PC-3 (cell line): ENCODE measurements around the gene PLEKHG4. TPM values are rescaled to one million over a fixed set of nuclear protein-coding genes. Genes with fewer than 3 reads are reported as not detected.

ENCODE experiments used
- ATAC-seq: fragments of 200-7000 bp; cut with Tn5 transposase; 2 replicates; pipeline ENCODE4 v1.9.1; 2020; ENCODE audit warnings: mild to moderate bottlenecking, moderate library complexity
- BruUV-seq: library from RNA; stranded (reverse); fragments of 400-500 nt; replicated peaks from 2 replicates; lab custom pipeline; 2021; lab: Mats Ljungman, UMichigan
- CTCF ChIA-PET: fragments of 300-600 bp; sonication (Branson Sonifier 250); formaldehyde crosslinking; loops from one replicate; lab custom pipeline; 2022; ENCODE audit warnings: antibody characterized with exemption; lab: Charles Lee
- POLR2A ChIA-PET: fragments of 300-600 bp; sonication (Branson Sonifier 250); formaldehyde crosslinking; loops from one replicate; lab custom pipeline; 2022; ENCODE audit warnings: antibody characterized with exemption; ENCODE audit not compliant: unreplicated experiment; lab: Charles Lee
- DNase-seq: peaks from one replicate; pipeline ENCODE4 v3.0.0-alpha.2; 2015
- H2AFZ ChIP-seq: fragments of 300-600 bp; sonication (generic); 2 replicates; pipeline ENCODE4 v1.6.0; 2016; ENCODE audit warnings: antibody characterized with exemption, low read length
- H3F3A ChIP-seq: fragments of 300-600 bp; sonication (generic); one replicate; pipeline ENCODE4 v1.6.0; 2017; ENCODE audit warnings: antibody characterized with exemption, low read length, control low read depth, mild to moderate bottlenecking; ENCODE audit not compliant: unreplicated experiment
- H3K27ac ChIP-seq: fragments of 300-600 bp; sonication (generic); 2 replicates; pipeline ENCODE4 v1.5.1; 2016; ENCODE audit warnings: mild to moderate bottlenecking, low read length
- H3K27me3 ChIP-seq: fragments of 300-600 bp; sonication (generic); 2 replicates; pipeline ENCODE4 v1.6.1; 2016; ENCODE audit warnings: low read length, mixed read lengths
- H3K36me3 ChIP-seq: fragments of 300-600 bp; sonication (generic); 2 replicates; pipeline ENCODE4 v1.6.1; 2016; ENCODE audit warnings: low read depth, mixed run types, low read length, mixed read lengths
- H3K4me1 ChIP-seq: fragments of 300-600 bp; sonication (generic); 2 replicates; pipeline ENCODE4 v1.5.1; 2016; ENCODE audit warnings: low read length; ENCODE audit not compliant: insufficient read depth
- H3K4me2 ChIP-seq: fragments of 300-600 bp; sonication (generic); 2 replicates; pipeline ENCODE4 v1.6.0; 2016; ENCODE audit warnings: low read length
- H3K4me3 ChIP-seq: fragments of 300-600 bp; sonication (generic); 2 replicates; pipeline ENCODE4 v1.5.1; 2016; ENCODE audit warnings: mild to moderate bottlenecking, low read length, mixed read lengths
- H3K79me2 ChIP-seq: fragments of 300-600 bp; sonication (generic); 2 replicates; pipeline ENCODE4 v1.6.1; 2017; ENCODE audit warnings: low read length, mixed read lengths
- H3K9ac ChIP-seq: fragments of 300-600 bp; sonication (generic); 2 replicates; pipeline ENCODE4 v1.6.0; 2016; ENCODE audit warnings: mild to moderate bottlenecking, low read length
- H3K9me2 ChIP-seq: fragments of 300-600 bp; sonication (generic); replicated peaks from 2 replicates; pipeline ENCODE4 v1.6.1; 2016; ENCODE audit warnings: mixed run types, low read length, mixed read lengths
- H3K9me3 ChIP-seq: fragments of 300-600 bp; sonication (generic); 2 replicates; pipeline ENCODE4 v1.6.1; 2016; ENCODE audit warnings: low read length, mixed read lengths
- H4K20me1 ChIP-seq: fragments of 300-600 bp; sonication (generic); 2 replicates; pipeline ENCODE4 v1.6.1; 2016; ENCODE audit warnings: low read length, mixed read lengths
- EZH2 ChIP-seq: fragments of 300-600 bp; sonication (generic); IDR thresholded peaks from one replicate; pipeline ENCODE4 v1.6.1; 2017; ENCODE audit warnings: antibody characterized with exemption, mild to moderate bottlenecking, low read length; ENCODE audit not compliant: unreplicated experiment
- EZH2phosphoT487 ChIP-seq: fragments of 300-600 bp; sonication (generic); IDR thresholded peaks from 2 replicates; pipeline ENCODE4 v1.6.1; 2018; ENCODE audit warnings: mild to moderate bottlenecking, antibody characterized with exemption, low read length, borderline replicate concordance
- intact Hi-C: fragments of 100-400 bp; cut with micrococcal nuclease; formaldehyde crosslinking; loops from 2 replicates; pipeline ENCODE4 v1.9.0; 2023
- total RNA-seq: library from RNA; depleted of rRNA; stranded (reverse); fragments of >200 nt; gene quantifications from 2 replicates; pipeline ENCODE4 v1.2.3, GENCODE V29; 2014
- TF ChIP-seq, protein P1 (sequence below): fragments of 300-600 bp; sonication (generic); conservative IDR thresholded peaks from 2 replicates; pipeline ENCODE4 v1.5.1; 2017; ENCODE audit warnings: antibody characterized with exemption, low read depth, mild to moderate bottlenecking, low read length

The PLEKHG4 gene
- total RNA-seq, 1 experiment from 2014 or later, result 8.9 TPM

DNA sequence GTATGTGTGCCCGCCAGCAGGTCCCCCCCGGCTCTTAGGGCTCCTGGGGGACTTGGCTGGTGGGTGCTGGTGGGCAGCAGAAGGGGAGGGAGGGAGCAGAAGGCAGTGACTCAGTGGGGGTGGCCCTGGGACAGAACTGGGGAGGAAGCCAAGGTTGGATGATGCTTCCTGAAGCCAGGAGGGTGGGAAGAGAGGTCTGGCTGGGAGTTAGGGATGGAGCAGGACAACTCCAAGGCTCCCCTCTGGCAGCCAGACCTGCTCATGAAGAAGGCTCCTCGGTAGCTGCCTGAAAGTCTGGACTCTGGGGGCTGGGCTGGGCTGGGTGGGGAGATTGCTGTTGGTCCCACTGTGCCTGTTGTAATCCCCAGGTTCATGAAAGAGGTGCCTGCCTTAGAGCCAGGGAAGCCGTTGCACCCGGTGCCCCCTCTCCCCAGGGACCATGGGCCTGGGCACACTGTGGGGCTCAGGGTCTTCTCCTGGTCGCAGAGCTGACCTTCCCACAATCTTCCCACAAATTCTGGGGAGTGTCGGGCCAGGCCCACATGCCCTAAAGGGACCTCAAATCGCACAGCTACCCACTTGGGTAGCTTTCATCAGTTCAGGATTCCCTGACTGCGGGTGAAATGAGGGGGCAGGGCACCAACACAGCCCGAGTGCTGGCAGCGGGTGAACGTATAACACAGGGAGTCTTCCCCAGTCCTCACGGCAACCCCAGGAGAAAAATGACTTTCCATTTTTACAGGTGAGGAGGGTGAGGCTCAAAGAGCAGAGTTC lies 1.1 kb upstream of the PLEKHG4 start:
- peak overlapping the region; percentile 99 for H3K27ac ChIP-seq
- no peaks in the 10 kb centered on the region for H3K9me3 ChIP-seq
- H3K9ac ChIP-seq, result peak overlapping the region; percentile 86
- ChIA-PET POLR2A (no interaction called here), CTCF (interaction anchor here (1.3 kb wide), 1 partner anchor 18 kb away, joined by 8 read pairs; no protein-coding TSS in a partner anchor)
- peak; percentile 53 for ATAC-seq
- no peaks in the 10 kb centered on the region for H3F3A ChIP-seq
- peak overlapping the region; percentile 65; the same call in 1 of the 2 replicates for H2AFZ ChIP-seq
- no peaks in the 10 kb centered on the region for H3K9me2 ChIP-seq
- intact Hi-C loops, result loop anchor here (5.0 kb wide), 1 partner anchor 69 kb away; no protein-coding TSS in a partner anchor
- H3K4me1 ChIP-seq, result peaks cover 23% of the 10 kb centered on the region
- peak overlapping the region; percentile 71 for H3K4me3 ChIP-seq
- H3K36me3 ChIP-seq, result 0 out of 2 replicates have a peak, but pooled peaks cover 4% of the 10 kb centered on the region
- TF ChIP-seq, protein P1, sequence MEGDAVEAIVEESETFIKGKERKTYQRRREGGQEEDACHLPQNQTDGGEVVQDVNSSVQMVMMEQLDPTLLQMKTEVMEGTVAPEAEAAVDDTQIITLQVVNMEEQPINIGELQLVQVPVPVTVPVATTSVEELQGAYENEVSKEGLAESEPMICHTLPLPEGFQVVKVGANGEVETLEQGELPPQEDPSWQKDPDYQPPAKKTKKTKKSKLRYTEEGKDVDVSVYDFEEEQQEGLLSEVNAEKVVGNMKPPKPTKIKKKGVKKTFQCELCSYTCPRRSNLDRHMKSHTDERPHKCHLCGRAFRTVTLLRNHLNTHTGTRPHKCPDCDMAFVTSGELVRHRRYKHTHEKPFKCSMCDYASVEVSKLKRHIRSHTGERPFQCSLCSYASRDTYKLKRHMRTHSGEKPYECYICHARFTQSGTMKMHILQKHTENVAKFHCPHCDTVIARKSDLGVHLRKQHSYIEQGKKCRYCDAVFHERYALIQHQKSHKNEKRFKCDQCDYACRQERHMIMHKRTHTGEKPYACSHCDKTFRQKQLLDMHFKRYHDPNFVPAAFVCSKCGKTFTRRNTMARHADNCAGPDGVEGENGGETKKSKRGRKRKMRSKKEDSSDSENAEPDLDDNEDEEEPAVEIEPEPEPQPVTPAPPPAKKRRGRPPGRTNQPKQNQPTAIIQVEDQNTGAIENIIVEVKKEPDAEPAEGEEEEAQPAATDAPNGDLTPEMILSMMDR, result no peak
- TF ChIP-seq EZH2phosphoT487 (no peak), EZH2 (no peak)
- no TSS peak for BruUV-seq
- H3K79me2 ChIP-seq, result peaks cover 6% of the 10 kb centered on the region; the same call in 1 of the 2 replicates
- H3K4me2 ChIP-seq, result peak overlapping the region; percentile 92
- DNase-seq, result peak; percentile 72
- H4K20me1 ChIP-seq, result no peaks in the 10 kb centered on the region
- no peaks in the 10 kb centered on the region for H3K27me3 ChIP-seq

- Histone ChIP-seq H3F3A (no peaks in the 10 kb centered on the region), H2AFZ (peak overlapping the region; percentile 65), H4K20me1 (no peaks in the 10 kb centered on the region), H3K9me3 (no peaks in the 10 kb centered on the region), H3K27ac (peak overlapping the region; percentile 99), H3K27me3 (no peaks in the 10 kb centered on the region), H3K36me3 (0 out of 2 replicates have a peak, but pooled peaks cover 4% of the 10 kb centered on the region), H3K4me1 (peaks cover 23% of the 10 kb centered on the region), H3K4me2 (peak overlapping the region; percentile 92), H3K9me2 (no peaks in the 10 kb centered on the region), H3K4me3 (peak overlapping the region; percentile 71), H3K79me2 (peaks cover 6% of the 10 kb centered on the region; the same call in 1 of the 2 replicates), H3K9ac (peak overlapping the region; percentile 86)
- peak; percentile 13 for ATAC-seq
- ChIA-PET CTCF (no interaction called here), POLR2A (no interaction called here)
- DNase-seq, result no peak
- no peak for TF ChIP-seq EZH2phosphoT487
- TF ChIP-seq, protein P1, result peak; percentile 52
- TF ChIP-seq EZH2, result no peak
- BruUV-seq, result no TSS peak
- intact Hi-C loops, result loop anchor here (5.0 kb wide), 1 partner anchor 68 kb away; no protein-coding TSS in a partner anchor
Measured at GRCh38 chr16:67278773-67279295, 498 bp upstream of the PLEKHG4 start.
